ENCODE data around the gene FANCC. TPM values are rescaled to one million over a fixed set of nuclear protein-coding genes. Genes with fewer than 3 reads are reported as not detected.
A peak's percentile ranks its signal among the peaks of the same experiment; 100 is the strongest.

Gene FANCC
- total RNA-seq, 1 donor: 15.9 TPM

- no peak overlapping the region for H3K4me3 ChIP-seq (ENCODE audit: low read depth, low read length)
- no peak for DNase-seq (ENCODE audit: low read depth)
- no peak for TF ChIP-seq CTCF (IDR thresholded peaks at IDR 0.05; ENCODE audit: insufficient read depth, low read length)
These were observed 258.6 kb downstream of the FANCC start for GRCh38 chr9:95058795-95059386.

- TF ChIP-seq CTCF (IDR thresholded peaks at IDR 0.05; ENCODE audit: insufficient read depth, low read length): no peak
- no peak for DNase-seq (ENCODE audit: low read depth)
- H3K4me3 ChIP-seq (ENCODE audit: low read depth, low read length): no peak overlapping the region
These were observed 259.3 kb downstream of the FANCC start for GRCh38 chr9:95058121-95058785.

GRCh38 chr9:95057101-95057500 lies 260.4 kb downstream of the FANCC start:
- DNase-seq (ENCODE audit: low read depth): peak; percentile 31
- H3K4me3 ChIP-seq (ENCODE audit: low read depth, low read length): no peak overlapping the region
- no peak for TF ChIP-seq CTCF (IDR thresholded peaks at IDR 0.05; ENCODE audit: insufficient read depth, low read length)

- TF ChIP-seq CTCF (IDR thresholded peaks at IDR 0.05; ENCODE audit: insufficient read depth, low read length): no peak
- DNase-seq (ENCODE audit: low read depth): peak; percentile 50
- H3K4me3 ChIP-seq (ENCODE audit: low read depth, low read length): peak overlapping the region; percentile 29
These were observed 261.5 kb downstream of the FANCC start for GRCh38 chr9:95055851-95056551.

- DNase-seq (ENCODE audit: low read depth): no peak
- H3K4me3 ChIP-seq (ENCODE audit: low read depth, low read length): no peak overlapping the region
- no peak for TF ChIP-seq CTCF (IDR thresholded peaks at IDR 0.05; ENCODE audit: insufficient read depth, low read length)
These were observed 262.1 kb downstream of the FANCC start for GRCh38 chr9:95055334-95055850.

GRCh38 chr9:95053611-95054570 lies 263.6 kb downstream of the FANCC start:
- TF ChIP-seq CTCF (IDR thresholded peaks at IDR 0.05; ENCODE audit: insufficient read depth, low read length): no peak
- H3K4me3 ChIP-seq (ENCODE audit: low read depth, low read length): no peak overlapping the region
- DNase-seq (ENCODE audit: low read depth): peak; percentile 43
